CD4-positive, alpha-beta T cell treated with Interleukin-1 beta for 1 hour (primary cell): ENCODE results near the gene AK6.
"Not testable (repeated sequence)": the region's sequence is repeated elsewhere in the genome, so short reads cannot be mapped to it uniquely, and the experiment has no call there.

ENCODE experiments used
- DNase-seq, 2 donors: peaks; one replicate each; pipeline ENCODE4 v3.0.0-alpha.2; 2020 to 2022

The AK6 gene

DNA sequence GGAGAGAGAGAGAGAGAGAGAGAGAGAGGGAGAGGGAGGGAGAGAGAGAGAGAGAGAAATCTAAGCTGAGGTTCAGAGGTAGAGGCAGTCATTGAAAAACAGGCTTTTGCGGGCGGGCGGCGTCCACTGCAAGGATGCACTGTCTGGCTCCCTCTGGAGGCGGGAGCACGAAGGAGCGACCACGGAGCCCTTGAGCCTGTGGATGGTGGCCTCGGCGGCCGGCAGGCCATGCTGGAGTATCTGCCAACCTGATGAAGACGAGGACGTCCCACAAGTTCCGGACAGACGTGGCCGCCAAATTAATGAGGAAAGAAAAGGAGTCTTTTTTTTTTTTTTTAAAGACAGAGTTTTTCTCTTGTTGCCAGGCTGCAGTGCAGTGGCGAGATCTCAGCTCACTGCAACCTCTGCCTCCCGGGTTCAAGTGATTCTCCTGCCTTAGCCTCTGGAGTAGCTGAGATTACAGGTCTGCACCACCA, 34.5 kb downstream of the AK6 start:
- peak; percentile 79 for DNase-seq

- not testable (repeated sequence) for DNase-seq
These were observed 35.5 kb downstream of the AK6 start for GRCh38 chr5:69333668-69334315.

- DNase-seq, result no peak
These were observed 37.5 kb downstream of the AK6 start for GRCh38 chr5:69331528-69332445.

GRCh38 chr5:69329905-69330489, 39.3 kb downstream of the AK6 start:
- no peak for DNase-seq

GRCh38 chr5:69326365-69326764, 43.0 kb downstream of the AK6 start:
- DNase-seq, result no peak

DNA sequence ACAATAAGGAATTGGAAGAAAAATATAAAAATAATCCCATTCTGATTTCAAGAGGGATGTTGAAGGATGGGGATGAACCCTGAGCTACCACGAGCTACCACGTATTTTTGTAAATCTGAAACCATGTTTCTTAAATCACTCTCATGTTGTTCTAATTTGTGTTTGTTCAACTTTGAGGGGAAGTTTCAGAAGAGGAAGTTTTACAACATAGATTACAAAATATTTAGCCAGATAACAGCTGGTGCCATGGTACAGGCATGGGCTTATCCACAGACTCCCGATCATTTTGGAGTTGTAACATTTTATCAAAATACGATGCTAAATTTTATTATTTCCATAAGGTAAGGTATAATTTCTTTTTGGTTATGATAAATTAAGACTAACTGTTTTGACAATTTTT, 51.9 kb downstream of the AK6 start:
- DNase-seq, result no peak

DNA sequence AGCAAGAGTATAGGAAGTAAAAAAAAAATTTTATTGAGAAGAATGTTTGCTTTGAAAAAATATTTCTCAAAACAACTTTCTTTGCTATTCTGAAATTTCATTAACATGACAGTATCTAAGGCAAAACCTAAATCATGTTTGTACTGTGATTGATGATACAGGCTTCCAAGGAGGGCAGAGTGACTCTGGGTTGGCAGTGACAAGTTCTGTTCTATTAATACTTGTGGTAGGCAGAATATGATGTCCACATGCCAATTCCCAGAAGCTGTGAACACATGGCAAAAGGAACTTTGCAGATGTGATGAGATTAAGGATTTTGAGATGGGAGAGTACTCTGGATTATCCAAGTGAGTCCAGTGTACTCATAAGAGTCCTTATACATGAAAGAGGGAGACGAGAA, 53.3 kb downstream of the AK6 start:
- no peak for DNase-seq

- no peak for DNase-seq
These were observed 55.9 kb downstream of the AK6 start for GRCh38 chr5:69313428-69313827.

GRCh38 chr5:69312459-69313160, 56.7 kb downstream of the AK6 start:
- no peak for DNase-seq

DNA sequence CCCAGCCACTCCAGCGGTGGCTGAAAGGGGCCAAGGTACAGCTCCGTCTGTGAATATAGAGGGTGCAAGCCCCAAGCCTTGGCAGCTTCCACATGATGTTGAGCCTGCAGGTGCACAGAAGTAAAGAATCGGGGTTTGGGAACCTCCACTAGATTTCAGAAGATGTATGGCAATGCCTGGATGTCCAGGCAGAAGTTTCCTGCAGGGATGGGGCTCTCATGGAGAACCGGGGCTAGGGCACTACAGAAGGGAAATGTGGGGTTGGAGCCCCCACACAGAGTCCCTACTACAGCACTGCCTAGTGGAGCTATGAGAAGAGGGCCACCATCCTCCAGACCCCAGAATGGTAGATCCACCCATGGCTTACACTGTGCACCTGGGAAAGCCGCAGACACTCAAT, 59.9 kb downstream of the AK6 start:
- no peak for DNase-seq

- DNase-seq, result no peak
These were observed 61.2 kb downstream of the AK6 start for GRCh38 chr5:69308046-69308553.

- DNase-seq, result no peak
These were observed 63.8 kb downstream of the AK6 start for GRCh38 chr5:69305512-69305911.
